Measurements from ENCODE around the gene C1orf35.

- TF ChIP-seq REST (IDR thresholded peaks at IDR 0.05; ENCODE audit: insufficient read depth in 1 of 2, low read depth in 2 of 2, low read length in 1 of 2) (no peak), CTCF (IDR thresholded peaks at IDR 0.05) (no peak), POLR2AphosphoS5 (IDR thresholded peaks at IDR 0.05; ENCODE audit: low read depth, low read length) (no peak), TCF7L2 (IDR thresholded peaks at IDR 0.05; ENCODE audit: low read depth, low read length) (no peak)
Observed at GRCh38 chr1:228151180-228151925, 48.2 kb upstream of the C1orf35 start.
